PC-9 (cell line): ENCODE data around the gene CNGA1. TPM values are rescaled to one million over a fixed set of nuclear protein-coding genes. Genes with fewer than 3 reads are reported as not detected.

Experiments
- Bru-seq: library from RNA; stranded (reverse); fragments of 400-500 nt; gene quantifications from one replicate; lab custom pipeline; 2021; lab: Mats Ljungman, UMichigan
- BruChase-seq, 2 experiments: library from RNA; stranded (reverse); fragments of 400-500 nt; gene quantifications; one replicate each; lab custom pipeline; 2021; lab: Mats Ljungman, UMichigan
- BruUV-seq: library from RNA; stranded (reverse); fragments of 400-500 nt; replicated peaks from 2 replicates; lab custom pipeline; 2021; lab: Mats Ljungman, UMichigan
- CTCF ChIA-PET: fragments of 300-600 bp; sonication (Branson Sonifier 250); formaldehyde crosslinking; loops from one replicate; lab custom pipeline; 2022; ENCODE audit warnings: antibody characterized with exemption; lab: Charles Lee
- POLR2A ChIA-PET: fragments of 300-600 bp; sonication (Branson Sonifier 250); formaldehyde crosslinking; loops from one replicate; lab custom pipeline; 2022; ENCODE audit warnings: antibody characterized with exemption; ENCODE audit not compliant: unreplicated experiment; lab: Charles Lee
- DNase-seq, 2 experiments: peaks; one replicate each; pipeline versions ENCODE4 v3.0.0 to v3.0.0-alpha.2; 2015 to 2022; ENCODE audit warnings: mixed read lengths in 1 of 2
- H2AFZ ChIP-seq: fragments of 200-600 bp; sonication (generic); 2 replicates; pipeline ENCODE4 v1.8.1; 2017; ENCODE audit warnings: antibody characterized with exemption
- H3F3A ChIP-seq: fragments of 200-600 bp; sonication (generic); 2 replicates; pipeline ENCODE4 v1.8.1; 2017; ENCODE audit warnings: antibody characterized with exemption, mild to moderate bottlenecking, low read depth; ENCODE audit not compliant: insufficient read depth
- H3K27ac ChIP-seq: fragments of 200-600 bp; sonication (generic); 2 replicates; pipeline ENCODE4 v1.6.1; 2016; ENCODE audit warnings: mixed run types
- H3K27me3 ChIP-seq: fragments of 200-600 bp; sonication (generic); 2 replicates; pipeline ENCODE4 v1.6.1; 2016; ENCODE audit warnings: low read depth, mixed run types; ENCODE audit not compliant: insufficient read depth
- H3K36me3 ChIP-seq: fragments of 200-600 bp; sonication (generic); 2 replicates; pipeline ENCODE4 v1.6.1; 2016; ENCODE audit warnings: low read depth, mixed run types
- H3K4me1 ChIP-seq: fragments of 200-600 bp; sonication (generic); replicated peaks from 2 replicates; pipeline ENCODE4 v1.6.1; 2016; ENCODE audit warnings: mixed run types; ENCODE audit not compliant: insufficient read depth
- H3K4me2 ChIP-seq: fragments of 200-600 bp; sonication (generic); 2 replicates; pipeline ENCODE4 v1.6.1; 2017; ENCODE audit warnings: mixed run types
- H3K4me3 ChIP-seq: fragments of 200-600 bp; sonication (generic); 2 replicates; pipeline ENCODE4 v1.6.1; 2016; ENCODE audit warnings: mixed run types
- H3K79me2 ChIP-seq: fragments of 200-600 bp; sonication (generic); 2 replicates; pipeline ENCODE4 v1.6.1; 2017; ENCODE audit warnings: low read depth, mixed run types
- H3K9me2 ChIP-seq: fragments of 200-600 bp; sonication (generic); 2 replicates; pipeline ENCODE4 v1.8.1; 2017; ENCODE audit warnings: mild to moderate bottlenecking; ENCODE audit not compliant: insufficient read depth
- H3K9me3 ChIP-seq: fragments of 200-600 bp; sonication (generic); 2 replicates; pipeline ENCODE4 v1.8.1; 2016; ENCODE audit warnings: low read depth; ENCODE audit not compliant: insufficient read depth
- H4K20me1 ChIP-seq: fragments of 200-600 bp; sonication (generic); 2 replicates; pipeline ENCODE4 v1.8.1; 2017; ENCODE audit not compliant: insufficient read depth
- CTCF ChIP-seq: fragments of 200-600 bp; sonication (generic); conservative IDR thresholded peaks from 2 replicates; pipeline ENCODE4 v1.6.1; 2017; ENCODE audit warnings: mixed run types, antibody characterized with exemption, mild to moderate bottlenecking, moderate library complexity
- EZH2 ChIP-seq: fragments of 200-600 bp; sonication (generic); IDR thresholded peaks from 2 replicates; pipeline ENCODE4 v1.8.0; 2017; ENCODE audit warnings: antibody characterized with exemption, low read depth
- intact Hi-C: fragments of 100-400 bp; cut with micrococcal nuclease; formaldehyde crosslinking; loops from one replicate; pipeline ENCODE4 v1.10.0; 2022; ENCODE audit not compliant: unreplicated experiment
- long read RNA-seq: library from polyadenylated mRNA; stranded (forward); transcript quantifications from one replicate; pipeline ENCODE4 v2.0.0, GENCODE V29; 2022
- total RNA-seq: library from RNA; stranded (reverse); gene quantifications from 2 replicates; pipeline ENCODE4 v1.2.3, GENCODE V29; 2021

The CNGA1 gene
- total RNA-seq (1.4 and 1.8 TPM in 2 replicates), Bru-seq, nascent RNA (percentile 40 among the genes with signal in this experiment), BruChase-seq, experiment 1, labeled RNA remaining after a 2-hour chase (percentile 45 among the genes with signal in this experiment), BruChase-seq, experiment 2, labeled RNA remaining after a 6-hour chase (percentile 29 among the genes with signal in this experiment)
- long read RNA-seq, partial matches to known transcripts = 4 of 6 reads
- long read RNA-seq, other reads (novel, unspliced or antisense) = 2 of 6 reads

DNA sequence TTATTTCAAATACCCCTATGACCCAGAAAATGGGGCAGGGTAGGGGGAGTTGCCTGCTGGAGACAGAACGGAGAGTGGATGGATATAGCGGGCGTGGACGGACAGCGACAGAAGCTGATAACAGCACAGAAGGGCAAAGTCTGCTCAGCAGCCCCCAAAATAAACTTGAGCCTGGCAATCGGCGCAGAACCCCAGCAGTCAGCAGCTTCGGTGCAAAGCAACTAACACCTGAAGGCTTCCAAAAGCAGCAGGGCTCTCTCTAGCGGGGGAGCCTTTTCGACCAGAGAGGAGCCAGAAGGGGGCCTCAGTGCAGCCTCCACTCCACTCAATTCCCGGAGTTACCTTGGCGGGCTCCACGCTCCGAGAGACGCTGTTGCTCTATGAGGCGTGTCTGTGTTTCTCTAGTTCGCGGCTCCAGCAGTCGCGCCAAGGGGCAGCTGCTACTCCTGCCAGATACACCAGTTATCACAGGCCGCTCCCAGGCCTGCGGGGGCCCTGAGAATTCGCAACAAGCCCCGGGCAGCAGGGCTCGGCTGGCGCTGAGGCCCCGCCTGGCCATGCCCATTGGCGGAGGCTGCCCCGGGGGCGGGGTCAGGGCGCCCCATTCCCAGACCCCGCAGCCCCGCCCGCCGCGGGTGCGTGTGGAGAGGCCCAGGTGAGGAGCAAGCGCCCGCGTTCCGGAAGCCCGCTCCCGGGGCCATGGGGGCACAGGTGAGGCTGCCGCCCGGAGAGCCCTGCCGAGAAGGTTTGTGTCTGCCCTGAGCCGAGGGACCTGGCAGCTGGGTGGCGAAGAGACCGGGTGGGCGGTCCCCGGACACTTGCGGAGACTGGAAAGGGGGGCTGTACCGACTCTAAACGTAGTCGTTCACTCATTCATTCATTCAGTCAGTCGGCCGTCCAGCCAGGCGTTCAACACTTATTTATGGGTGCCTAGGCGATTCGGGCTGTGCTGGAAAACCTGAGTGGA, at the start of gene CNGA1, which contains the start of gene NIPAL1:
Gene CNGA1 (minus strand): TSS at position 541 of the 967 bp plus-strand sequence. CDS start 63,992 bp downstream, outside the sequence.
Gene NIPAL1 (plus strand): TSS at position 632 of the 967 bp plus-strand sequence. CDS start 68 bp downstream, at position 700.
- POLR2A ChIA-PET = interaction anchor here (0.7 kb wide), 1 partner anchor 102 kb away, joined by 6 read pairs; the partner anchor contains the start of gene NFXL1
- H3K4me3 ChIP-seq = peak within 1 kb of the TSS; percentile 98
- H3K27ac ChIP-seq = peak within 1 kb of the TSS; percentile 93
- no peaks in the 10 kb centered on the region for H3K27me3 ChIP-seq
- peaks cover 26% of the 10 kb centered on the region for H3F3A ChIP-seq
- H3K9me2 ChIP-seq = no peaks in the 10 kb centered on the region
- BruUV-seq = no TSS peak
- CTCF ChIA-PET = interaction anchor here (0.6 kb wide), 1 partner anchor 384 kb away, joined by 4 read pairs; no protein-coding TSS in a partner anchor
- H2AFZ ChIP-seq = peak within 1 kb of the TSS; percentile 92
- H3K4me1 ChIP-seq = peaks cover 32% of the 10 kb centered on the region
- peak within 1 kb of the TSS; percentile 86 for H3K4me2 ChIP-seq
- no peaks in the 10 kb centered on the region for H4K20me1 ChIP-seq
- peaks cover 25% of the 10 kb centered on the region; the same call in 1 of the 2 replicates for H3K9me3 ChIP-seq
- peak; percentile 52; the same call in 1 of the 2 replicates for TF ChIP-seq CTCF
- TF ChIP-seq EZH2 = no peak
- peaks cover 40% of the 10 kb centered on the region for H3K79me2 ChIP-seq
- intact Hi-C loops = loop anchor here (1.0 to 10.0 kb wide), 4 partner anchors 65 to 268 kb away; no protein-coding TSS in a partner anchor
- peaks cover 15% of the 10 kb centered on the region for H3K36me3 ChIP-seq
- DNase-seq = peak; percentile 83 to 93

DNA sequence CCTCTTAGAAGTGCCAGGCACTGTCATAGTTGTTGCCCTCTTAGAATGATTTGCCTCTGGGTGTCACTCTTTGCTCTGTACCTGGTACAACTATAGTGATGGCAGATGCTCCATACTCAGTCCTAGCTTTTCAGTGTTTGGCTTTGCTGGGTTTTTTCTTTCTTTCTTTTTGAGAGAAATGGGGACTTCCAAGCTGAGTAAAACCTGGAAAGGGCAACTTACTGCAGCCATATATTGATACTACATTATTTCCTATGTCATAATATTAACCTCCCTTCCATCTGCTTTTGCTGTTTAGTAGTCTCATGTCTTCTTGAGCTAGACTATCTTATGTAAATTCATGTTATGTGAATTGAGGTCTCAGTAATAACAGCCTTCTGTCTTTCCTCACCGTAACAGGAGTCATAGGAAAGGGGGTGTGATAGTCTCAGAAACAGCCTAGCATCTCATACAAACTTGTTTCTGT, 49.1 kb upstream of the CNGA1 start:
- Histone ChIP-seq H3K4me1 (no peaks in the 10 kb centered on the region), H3K27ac (no peak overlapping the region), H3K9me2 (no peaks in the 10 kb centered on the region), H3K79me2 (no peaks in the 10 kb centered on the region), H4K20me1 (no peaks in the 10 kb centered on the region), H3F3A (no peaks in the 10 kb centered on the region), H3K27me3 (no peaks in the 10 kb centered on the region), H3K9me3 (no peaks in the 10 kb centered on the region), H2AFZ (no peak overlapping the region), H3K36me3 (no peaks in the 10 kb centered on the region), H3K4me3 (no peak overlapping the region), H3K4me2 (no peak overlapping the region)
- no peak for DNase-seq
- no peak for TF ChIP-seq CTCF
- no peak for TF ChIP-seq EZH2
- intact Hi-C loops = no loop called here
- BruUV-seq = no TSS peak
- POLR2A ChIA-PET = interaction anchor here (0.6 kb wide), 1 partner anchor 809 kb away, joined by 7 read pairs; no protein-coding TSS in a partner anchor
- CTCF ChIA-PET = no interaction called here

GRCh38 chr4:48064349-48064748, 47.9 kb upstream of the CNGA1 start:
- no peaks in the 10 kb centered on the region for H3K27me3 ChIP-seq
- ChIA-PET POLR2A (no interaction called here), CTCF (no interaction called here)
- H3K9me3 ChIP-seq = no peaks in the 10 kb centered on the region
- H2AFZ ChIP-seq = no peak overlapping the region
- no TSS peak for BruUV-seq
- no peaks in the 10 kb centered on the region for H3K79me2 ChIP-seq
- intact Hi-C loops = no loop called here
- H3K27ac ChIP-seq = no peak overlapping the region
- no peaks in the 10 kb centered on the region for H3F3A ChIP-seq
- H3K9me2 ChIP-seq = no peaks in the 10 kb centered on the region
- TF ChIP-seq EZH2 (no peak), CTCF (no peak)
- DNase-seq = no peak
- H3K36me3 ChIP-seq = no peaks in the 10 kb centered on the region
- H3K4me1 ChIP-seq = peaks cover 5% of the 10 kb centered on the region
- no peak overlapping the region for H3K4me3 ChIP-seq
- H3K4me2 ChIP-seq = no peak overlapping the region
- no peaks in the 10 kb centered on the region for H4K20me1 ChIP-seq
